ENCODE measurements around the gene PHB1. TPM values are rescaled to one million over a fixed set of nuclear protein-coding genes. Genes with fewer than 3 reads are reported as not detected.

PHB1 gene
- total and polyA plus RNA-seq, 2 of the 8 experiments (the other 6 are each of a cell fraction or from before 2014, with no cell fraction given): 386 to 597 TPM

GRCh38 chr17:49403514-49404289 is 11.0 kb downstream of the PHB1 start:
- 86% methylated on average over 10 of the region's 10 CpGs; no CpG with 5 or more reads in 1 of the 2 experiments for WGBS, 2 experiments (ENCODE audit: extremely low coverage in 1 of 2, insufficient coverage in 1 of 2, insufficient read length in 1 of 2, insufficient replicate concordance in 2 of 2, low coverage in 1 of 2, low lambda C conversion rate in 2 of 2, missing lambda C conversion rate in 1 of 2)
- FAIRE-seq: no peak
- H3K79me1 ChIP-seq (ENCODE audit: low read depth, low read length): no peaks in the 10 kb centered on the region

More at GRCh38 chr17:49403514-49404289, 11.0 kb downstream of the PHB1 start:
- no peak for TF ChIP-seq NRF1 (IDR thresholded peaks at IDR 0.05; ENCODE audit: low read depth, low read length)
- no peak for TF ChIP-seq CREB1 (IDR thresholded peaks at IDR 0.05)
- TF ChIP-seq JUND (IDR thresholded peaks at IDR 0.05; ENCODE audit: low read length): no peak
- TF ChIP-seq SIN3A (conservative IDR thresholded peaks at IDR 0.05 in 1 of 2, IDR thresholded peaks at IDR 0.05 in 1 of 2; ENCODE audit: low read depth in 1 of 2, low read length in 2 of 2): no peak
- TF ChIP-seq CBX8 (IDR thresholded peaks at IDR 0.05; ENCODE audit: borderline replicate concordance, low read depth, low read length): no peak
- no peak for TF ChIP-seq SUZ12 (IDR thresholded peaks at IDR 0.05; ENCODE audit: low read length)
- Histone ChIP-seq H3K4me3 (ENCODE audit: extremely low read depth in 1 of 4, insufficient read depth in 2 of 4, low read depth in 3 of 4, low read length in 4 of 4) (no peak overlapping the region), H2AFZ (ENCODE audit: low read length) (no peak overlapping the region), H4K91ac (replicated peaks; ENCODE audit: insufficient read length, low read length) (no peak overlapping the region), H4K5ac (ENCODE audit: insufficient read length, low read depth, low read length) (no peak overlapping the region), H2BK120ac (replicated peaks; ENCODE audit: low read depth, low read length) (no peak overlapping the region), H2BK20ac (ENCODE audit: low read length) (no peak overlapping the region), H3K4me2 (ENCODE audit: insufficient read depth in 1 of 2, low read depth in 2 of 2, low read length in 2 of 2) (no peak overlapping the region), H4K8ac (ENCODE audit: extremely low read depth, insufficient read depth, low read length) (no peak overlapping the region), H3K4me1 (replicated peaks in 1 of 4; ENCODE audit: control insufficient read depth in 3 of 4, insufficient read depth in 4 of 4, low read length in 3 of 4) (no peaks in the 10 kb centered on the region), H3K27me3 (replicated peaks in 1 of 4; ENCODE audit: control insufficient read depth in 3 of 4, extremely low read depth in 1 of 4, insufficient read depth in 3 of 4, low read length in 3 of 4) (no peaks in the 10 kb centered on the region), H3K23ac (ENCODE audit: insufficient read length) (no peak overlapping the region), H2BK12ac (ENCODE audit: low read depth, low read length) (no peak overlapping the region), H3K9ac (replicated peaks in 1 of 4; ENCODE audit: extremely low read depth in 1 of 4, low read depth in 3 of 4, low read length in 3 of 4) (no peak overlapping the region), H3K27ac (ENCODE audit: low read depth, low read length) (no peak overlapping the region), H4K20me1 (replicated peaks in 1 of 2; ENCODE audit: control insufficient read depth in 1 of 2, insufficient read depth in 2 of 2, low read length in 2 of 2) (peaks cover 0 to 7% of the 10 kb centered on the region in 2 experiments), H3K14ac (ENCODE audit: insufficient read length) (no peak overlapping the region), H3K36me3 (ENCODE audit: control insufficient read depth in 2 of 4, insufficient read depth in 4 of 4, low read length in 3 of 4) (peaks cover 29 to 54% (median 43%) of the 10 kb centered on the region in 4 experiments), H3K56ac (replicated peaks; ENCODE audit: insufficient read length, low read depth, low read length) (no peak overlapping the region), H3K18ac (ENCODE audit: extremely low read depth, low read length) (no peak overlapping the region), H2BK5ac (ENCODE audit: low read depth, low read length) (no peak overlapping the region), H3K9me3 (ENCODE audit: insufficient read depth in 2 of 2, low read depth in 1 of 2, low read length in 1 of 2) (no peaks in the 10 kb centered on the region), H3K23me2 (ENCODE audit: low read depth, low read length) (0 out of 2 replicates have a peak, but pooled peaks cover 2% of the 10 kb centered on the region), H2AK5ac (ENCODE audit: low read depth, low read length) (no peak overlapping the region), H2BK15ac (ENCODE audit: low read length) (no peak overlapping the region), H3K4ac (replicated peaks; ENCODE audit: insufficient read length, low read depth, low read length) (no peak overlapping the region), H3K79me2 (ENCODE audit: control insufficient read depth in 1 of 2, insufficient read depth in 2 of 2, low read length in 2 of 2) (no peaks in the 10 kb centered on the region)
- DNase-seq (ENCODE audit: low read depth in 1 of 2, low spot score in 2 of 2): no peak
- POLR2A ChIA-PET (ENCODE audit: partially characterized antibody): no interaction called here
- CTCF ChIA-PET (ENCODE audit: partially characterized antibody): interaction anchor here (1.4 to 2.4 kb wide), 3 partner anchors 27 to 153 kb away, joined by 4 to 10 read pairs (median 7); no protein-coding TSS in a partner anchor
